Measurements from ENCODE around the gene EPRS1.

GRCh38 chr1:220067269-220068204 lies 21.2 kb upstream of the EPRS1 start:
- TF ChIP-seq, protein P1, sequence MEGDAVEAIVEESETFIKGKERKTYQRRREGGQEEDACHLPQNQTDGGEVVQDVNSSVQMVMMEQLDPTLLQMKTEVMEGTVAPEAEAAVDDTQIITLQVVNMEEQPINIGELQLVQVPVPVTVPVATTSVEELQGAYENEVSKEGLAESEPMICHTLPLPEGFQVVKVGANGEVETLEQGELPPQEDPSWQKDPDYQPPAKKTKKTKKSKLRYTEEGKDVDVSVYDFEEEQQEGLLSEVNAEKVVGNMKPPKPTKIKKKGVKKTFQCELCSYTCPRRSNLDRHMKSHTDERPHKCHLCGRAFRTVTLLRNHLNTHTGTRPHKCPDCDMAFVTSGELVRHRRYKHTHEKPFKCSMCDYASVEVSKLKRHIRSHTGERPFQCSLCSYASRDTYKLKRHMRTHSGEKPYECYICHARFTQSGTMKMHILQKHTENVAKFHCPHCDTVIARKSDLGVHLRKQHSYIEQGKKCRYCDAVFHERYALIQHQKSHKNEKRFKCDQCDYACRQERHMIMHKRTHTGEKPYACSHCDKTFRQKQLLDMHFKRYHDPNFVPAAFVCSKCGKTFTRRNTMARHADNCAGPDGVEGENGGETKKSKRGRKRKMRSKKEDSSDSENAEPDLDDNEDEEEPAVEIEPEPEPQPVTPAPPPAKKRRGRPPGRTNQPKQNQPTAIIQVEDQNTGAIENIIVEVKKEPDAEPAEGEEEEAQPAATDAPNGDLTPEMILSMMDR (IDR thresholded peaks at IDR 0.05) = no peak
- TF ChIP-seq POLR2A (IDR thresholded peaks at IDR 0.05) = no peak
